ENCODE results near the gene AIG1.
A peak's percentile ranks its signal among the peaks of the same experiment; 100 is the strongest.
"Not testable (repeated sequence)": the region's sequence is repeated elsewhere in the genome, so short reads cannot be mapped to it uniquely, and the experiment has no call there.

Gene AIG1

GRCh38 chr6:143060806-143061596 is at the start of gene AIG1:
Gene AIG1 (plus strand): TSS chr6:143060889. CDS start chr6:143060926, 37 bp downstream.
- peak; percentile 82 for DNase-seq

- DNase-seq: no peak
Observed at GRCh38 chr6:143014764-143015163, 45.9 kb upstream of the AIG1 start.

DNA sequence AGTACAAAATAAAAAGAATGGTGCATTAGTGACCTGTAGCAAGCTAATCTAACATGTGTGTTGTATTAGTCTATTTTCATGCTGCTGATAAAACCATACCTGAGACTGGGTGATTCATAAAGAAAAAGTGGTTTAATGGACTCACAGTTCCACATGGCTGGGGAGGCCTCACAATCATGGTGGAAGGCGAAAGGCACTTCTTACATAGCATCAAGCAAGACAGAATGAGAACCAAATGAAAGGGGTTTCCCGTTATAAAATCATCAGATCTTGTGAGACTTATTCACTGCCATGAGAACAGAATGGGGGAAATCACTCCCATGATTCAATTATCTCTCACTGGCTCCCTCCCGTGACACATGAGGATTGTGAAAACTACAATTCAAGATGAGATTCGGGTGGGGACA is 45.4 kb upstream of the AIG1 start:
- no peak for DNase-seq

GRCh38 chr6:143018955-143019354 is 41.7 kb upstream of the AIG1 start:
- no peak for DNase-seq

DNA sequence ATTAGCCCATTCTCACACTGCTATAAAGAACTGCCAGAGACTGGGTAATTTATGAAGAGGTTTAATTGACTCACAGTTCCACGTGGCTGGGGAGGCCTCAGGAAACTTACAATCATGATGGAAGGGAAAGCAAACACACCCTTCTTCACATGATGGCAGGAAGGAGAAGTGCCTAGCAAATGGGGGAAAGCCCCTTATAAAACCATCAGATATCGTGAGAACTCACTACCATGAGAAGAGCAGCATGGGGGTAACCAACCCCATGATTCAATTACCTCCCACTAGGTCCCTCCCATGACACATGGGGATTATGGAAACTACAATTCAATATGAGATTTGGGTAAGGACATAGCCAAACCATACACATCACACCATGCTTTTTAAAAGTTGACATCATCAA is 39.8 kb upstream of the AIG1 start:
- not testable (repeated sequence) for DNase-seq

DNA sequence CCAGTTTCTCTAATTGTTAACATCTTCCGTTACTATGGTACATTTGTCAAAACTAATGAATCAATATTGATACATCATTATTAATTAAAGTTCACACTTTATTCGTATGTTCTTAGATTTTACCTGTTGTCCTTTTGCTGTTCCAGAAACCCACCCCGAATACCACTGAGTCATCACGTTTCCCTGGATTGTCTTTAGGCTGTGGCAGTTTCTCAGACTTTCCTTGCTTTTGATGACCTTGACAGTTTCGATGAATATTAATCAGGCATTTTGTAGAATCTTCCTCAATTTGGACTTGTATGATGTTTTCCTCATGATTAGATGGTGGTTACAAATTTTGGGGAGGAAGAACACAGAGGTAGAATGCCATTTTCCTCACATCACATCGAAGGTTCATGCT is 39.1 kb upstream of the AIG1 start:
- DNase-seq: no peak

- no peak for DNase-seq
Observed at GRCh38 chr6:143022587-143022986, 38.1 kb upstream of the AIG1 start.

DNA sequence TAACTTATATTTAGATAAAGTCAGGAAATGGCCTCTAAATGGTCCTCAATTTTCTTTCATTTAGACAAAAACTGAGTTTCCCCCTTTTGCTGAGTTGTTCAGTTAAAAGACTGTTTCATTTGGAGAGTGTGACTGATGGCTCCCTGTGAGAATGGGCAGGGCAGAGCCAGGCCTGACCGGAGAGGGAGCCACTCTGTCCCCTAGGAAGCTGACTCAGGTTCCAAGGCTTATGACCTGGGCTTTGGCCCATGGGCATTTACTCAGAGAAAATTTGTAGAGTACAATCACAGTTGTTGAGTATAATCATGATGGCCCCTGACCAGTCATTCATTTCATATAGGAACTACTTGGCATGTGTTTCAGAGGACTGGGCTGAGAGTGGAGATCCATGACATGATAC is 37.0 kb upstream of the AIG1 start:
- no peak for DNase-seq

DNA sequence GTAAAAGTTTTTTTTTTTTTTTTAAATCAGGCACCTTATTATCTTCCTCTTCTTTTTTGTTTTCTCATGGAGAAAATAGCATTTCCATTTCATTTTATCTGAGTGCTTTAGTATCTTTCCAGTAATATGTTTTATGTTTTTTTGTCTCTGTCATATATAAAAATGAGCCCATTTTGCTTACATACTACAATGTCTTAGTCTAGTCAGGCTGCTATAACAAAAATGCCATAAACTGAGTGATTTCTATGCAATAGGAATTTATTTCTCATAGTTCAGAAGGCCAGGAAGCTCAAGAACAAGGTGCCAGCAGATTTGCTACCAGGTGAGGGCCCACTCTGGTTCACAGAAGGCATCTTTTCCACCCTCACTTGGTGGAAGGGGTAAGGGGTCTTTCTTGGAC is 35.7 kb upstream of the AIG1 start:
- DNase-seq: no peak

GRCh38 chr6:143026696-143027449 is 33.8 kb upstream of the AIG1 start:
- peak; percentile 53 for DNase-seq

GRCh38 chr6:143034689-143035334 is 25.9 kb upstream of the AIG1 start:
- DNase-seq: no peak

DNA sequence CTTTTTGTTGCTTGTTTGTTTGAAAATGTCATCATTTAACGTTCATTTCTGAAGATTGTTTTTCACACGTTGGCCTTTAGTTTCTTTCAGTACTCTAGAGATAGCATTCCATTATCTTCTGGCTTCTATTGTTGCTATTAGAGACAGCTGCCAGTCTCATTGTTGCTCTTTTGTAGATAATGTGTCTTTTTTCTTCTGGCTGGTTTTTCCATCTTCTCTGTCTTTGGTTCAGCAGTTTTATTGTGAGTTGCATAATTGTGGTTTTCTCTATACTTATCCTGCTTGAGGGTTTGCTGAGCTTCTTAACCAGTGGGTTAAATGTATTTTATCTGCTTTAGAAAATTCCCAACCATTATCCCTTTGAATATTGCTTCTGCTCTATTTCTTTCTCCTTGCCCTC is 23.2 kb upstream of the AIG1 start:
- no peak for DNase-seq

DNA sequence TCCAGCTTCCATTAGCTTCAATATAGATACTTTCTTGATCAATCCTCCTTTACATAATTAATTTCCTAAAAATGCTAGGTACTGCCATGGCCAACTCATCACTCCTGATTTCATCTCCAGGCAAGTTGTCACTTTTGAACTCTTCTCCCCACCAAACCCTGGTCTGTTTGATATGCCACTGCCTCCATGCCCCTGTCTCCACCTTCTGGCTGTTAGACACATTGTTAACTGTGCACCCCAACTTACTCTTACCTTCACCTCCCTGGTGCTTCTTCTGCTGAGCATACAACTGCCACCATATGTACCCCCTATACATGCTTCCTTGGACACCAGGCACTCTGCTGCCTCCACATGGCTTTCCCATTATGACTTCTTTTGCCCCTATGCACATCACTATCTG is 21.9 kb upstream of the AIG1 start:
- DNase-seq: no peak

DNA sequence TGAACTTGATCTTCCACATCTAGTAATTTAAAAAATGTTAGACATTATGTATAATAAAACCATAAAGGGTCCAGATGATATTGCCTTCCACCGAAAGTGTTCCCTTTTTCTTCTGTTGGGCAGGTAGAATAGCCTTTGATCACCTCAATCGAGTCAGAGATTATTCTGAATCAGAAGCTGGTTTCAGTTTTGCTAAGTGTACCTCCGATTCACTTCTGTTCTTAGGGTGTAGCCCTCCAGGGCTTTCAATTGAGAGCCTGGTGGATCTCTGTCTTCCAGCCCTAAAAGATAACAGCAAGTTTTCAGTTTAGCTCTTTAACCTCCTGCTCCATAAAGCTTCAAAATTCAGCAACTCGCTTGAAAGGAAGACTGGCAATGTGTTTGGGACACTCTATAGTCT is 21.1 kb upstream of the AIG1 start:
- no peak for DNase-seq

DNA sequence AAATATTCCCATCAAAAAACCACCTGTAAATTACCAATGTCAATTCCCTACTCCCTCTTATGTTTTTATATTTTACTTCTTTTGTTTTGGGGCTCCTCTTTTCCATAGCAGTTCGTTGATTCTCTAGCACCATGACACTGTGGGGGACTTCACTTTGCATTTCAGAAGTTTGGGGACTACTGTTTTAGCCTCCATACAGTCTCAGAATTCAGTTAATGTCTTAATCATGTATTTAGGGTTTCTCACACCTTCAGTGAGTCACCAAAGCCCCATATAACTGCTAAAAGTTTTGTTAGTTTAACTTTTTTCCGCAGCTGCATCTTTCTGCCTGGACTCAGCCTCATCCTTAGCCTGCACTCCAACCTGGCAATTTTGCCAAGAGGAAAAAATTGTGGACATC is 20.7 kb upstream of the AIG1 start:
- no peak for DNase-seq

- not testable (repeated sequence) for DNase-seq
Observed at GRCh38 chr6:143044345-143044744, 16.3 kb upstream of the AIG1 start.

GRCh38 chr6:143049611-143050010 is 11.1 kb upstream of the AIG1 start:
- no peak for DNase-seq

GRCh38 chr6:143050509-143050908 is 10.2 kb upstream of the AIG1 start:
- DNase-seq: no peak

DNA sequence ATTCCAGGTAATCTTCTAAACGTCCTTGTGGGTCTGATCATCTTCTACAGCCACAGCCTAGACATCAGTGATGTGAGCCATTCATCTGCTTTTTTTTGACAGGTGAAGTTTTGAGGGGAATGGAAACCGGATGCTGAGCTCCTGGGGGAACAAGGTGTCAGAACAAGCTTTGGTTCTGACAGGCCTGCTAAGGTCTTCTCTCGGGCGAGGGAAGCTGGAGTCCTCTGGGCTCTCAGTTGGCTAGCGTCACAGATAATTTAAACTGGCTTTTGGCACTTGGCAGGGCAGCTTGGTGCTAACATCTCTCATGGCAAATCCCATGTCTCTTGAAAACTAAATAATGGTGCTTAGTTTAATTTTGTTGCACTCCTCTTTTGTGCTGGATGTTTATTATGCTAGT is 8.4 kb upstream of the AIG1 start:
- DNase-seq: no peak

- DNase-seq: no peak
Observed at GRCh38 chr6:143053856-143054255, 6.8 kb upstream of the AIG1 start.

DNA sequence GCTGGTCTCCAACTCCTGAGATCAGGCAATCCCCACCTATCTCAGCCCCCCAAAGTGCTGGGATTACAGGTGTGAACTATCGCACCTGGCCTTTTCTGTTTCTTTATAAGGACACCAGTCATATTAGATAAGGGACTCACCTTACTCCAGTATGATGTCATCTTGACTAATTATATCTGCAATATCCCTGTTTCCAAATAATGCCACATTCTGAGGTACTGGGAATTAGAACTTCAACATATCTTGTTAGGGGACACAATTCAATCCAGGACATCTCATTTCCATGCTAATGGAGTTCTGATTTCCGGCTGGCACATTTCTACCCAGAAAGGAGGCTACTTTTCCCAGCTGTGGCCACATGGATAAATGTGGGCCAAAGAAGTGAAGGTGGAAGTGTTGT is 6.4 kb upstream of the AIG1 start:
- DNase-seq: no peak

DNA sequence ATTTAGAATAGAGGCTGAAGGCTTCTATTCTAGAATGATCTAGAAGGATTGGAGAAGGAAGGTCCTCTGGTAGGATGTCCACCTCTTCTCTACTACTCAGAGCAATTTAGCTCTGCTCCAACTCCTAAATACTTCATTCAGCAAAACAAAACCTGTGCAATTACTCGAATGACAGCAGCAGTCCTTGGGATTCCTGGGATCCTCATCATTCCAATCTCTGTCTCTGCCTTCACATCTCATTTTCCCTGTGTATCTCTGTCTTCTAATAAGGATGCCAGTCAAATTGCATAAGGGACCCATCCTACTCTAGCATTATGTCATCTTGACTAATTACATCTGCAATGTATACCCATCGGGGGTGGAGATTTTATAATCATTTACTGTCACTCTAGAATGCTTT is 5.5 kb upstream of the AIG1 start:
- no peak for DNase-seq

- DNase-seq: no peak
Observed at GRCh38 chr6:143055891-143056290, 4.8 kb upstream of the AIG1 start.

- DNase-seq: no peak
Observed at GRCh38 chr6:143058987-143059386, 1.7 kb upstream of the AIG1 start.

Measured in right forelimb (tissue), 1 donor.